ENCODE results near the gene PLEKHM1. TPM values are rescaled to one million over a fixed set of nuclear protein-coding genes. Genes with fewer than 3 reads are reported as not detected.
A peak's percentile ranks its signal among the peaks of the same experiment; 100 is the strongest.

The PLEKHM1 gene
- total RNA-seq, 3 donors from 2014 or later (not counting 1 experiment from before 2014, with no cell fraction given), result 140 to 160 (median 158) TPM

GRCh38 chr17:45389354-45389753, 101.2 kb downstream of the PLEKHM1 start:
- H3K9me3 Mint-ChIP-seq, result no peaks in the 10 kb centered on the region
- H3K4me1 ChIP-seq (ENCODE audit: control insufficient read depth, insufficient read depth, low read length), result peaks cover 7% of the 10 kb centered on the region
- peaks cover 9 to 23% of the 10 kb centered on the region in 2 donors for H3K4me1 Mint-ChIP-seq
- H3K4me3 ChIP-seq (ENCODE audit: low read length), result no peak overlapping the region
- H3K27me3 Mint-ChIP-seq (ENCODE audit: low read depth in 2 of 2), result peaks cover 6 to 18% of the 10 kb centered on the region in 2 donors
- H3K27me3 ChIP-seq (ENCODE audit: control insufficient read depth, insufficient read depth, low read length), result no peaks in the 10 kb centered on the region
- H3K36me3 Mint-ChIP-seq, result no peaks in the 10 kb centered on the region
- no peak overlapping the region for H3K4me3 Mint-ChIP-seq
- H3K27ac ChIP-seq (ENCODE audit: low read length), result no peak overlapping the region
- DNase-seq (no peak), ATAC-seq (no peak)
- no peaks in the 10 kb centered on the region for H3K9me3 ChIP-seq (ENCODE audit: control insufficient read depth, insufficient read depth, low read length)
- H3K27ac Mint-ChIP-seq, result no peak overlapping the region
- no peak for TF ChIP-seq CTCF (IDR thresholded peaks at IDR 0.05)
- intact Hi-C loops (cut with micrococcal nuclease), result no loop called here
- WGBS (ENCODE audit: insufficient coverage), result 70% methylated on average over 3 of the region's 3 CpGs
- H3K36me3 ChIP-seq (ENCODE audit: control insufficient read depth, insufficient read depth, low read length), result peaks cover 3% of the 10 kb centered on the region

- H3K27ac Mint-ChIP-seq, result no peak overlapping the region
- intact Hi-C loops (cut with micrococcal nuclease), result no loop called here
- peaks cover 9 to 23% of the 10 kb centered on the region in 2 donors for H3K4me1 Mint-ChIP-seq
- peaks cover 6 to 22% of the 10 kb centered on the region in 2 donors for H3K27me3 Mint-ChIP-seq (ENCODE audit: low read depth in 2 of 2)
- Histone ChIP-seq H3K27me3 (ENCODE audit: control insufficient read depth, insufficient read depth, low read length) (no peaks in the 10 kb centered on the region), H3K4me3 (ENCODE audit: low read length) (no peak overlapping the region), H3K36me3 (ENCODE audit: control insufficient read depth, insufficient read depth, low read length) (no peaks in the 10 kb centered on the region), H3K9me3 (ENCODE audit: control insufficient read depth, insufficient read depth, low read length) (no peaks in the 10 kb centered on the region), H3K4me1 (ENCODE audit: control insufficient read depth, insufficient read depth, low read length) (peaks cover 7% of the 10 kb centered on the region), H3K27ac (ENCODE audit: low read length) (no peak overlapping the region)
- H3K36me3 Mint-ChIP-seq, result no peaks in the 10 kb centered on the region
- H3K4me3 Mint-ChIP-seq, result no peak overlapping the region
- WGBS (ENCODE audit: insufficient coverage), result 61% methylated on average over 10 of the region's 10 CpGs
- DNase-seq (peak in 1 of 2 donors; percentile 26), ATAC-seq (no peak)
- H3K9me3 Mint-ChIP-seq, result no peaks in the 10 kb centered on the region
- no peak for TF ChIP-seq CTCF (IDR thresholded peaks at IDR 0.05)
Observed at GRCh38 chr17:45388604-45389325, 101.8 kb downstream of the PLEKHM1 start.

DNA sequence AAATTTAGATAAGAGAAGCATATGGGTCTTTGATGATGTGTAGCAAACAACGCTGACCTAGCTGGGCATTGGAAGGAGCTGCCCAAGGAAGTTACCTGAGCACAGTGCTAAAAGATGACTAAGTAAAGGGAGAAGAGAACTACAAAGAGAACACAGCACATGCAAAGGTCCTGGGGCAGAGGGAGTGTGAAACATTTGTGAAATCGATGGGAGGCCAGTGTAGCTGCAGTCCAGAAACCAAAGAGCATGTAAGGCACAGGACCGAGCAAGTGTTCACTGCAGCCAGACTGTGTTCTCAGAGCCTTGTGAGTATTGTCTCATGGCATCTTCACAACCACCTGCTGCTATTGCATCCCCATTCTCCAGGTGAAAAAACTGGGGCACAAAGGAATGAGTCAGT, 102.8 kb downstream of the PLEKHM1 start:
- Histone ChIP-seq H3K27me3 (ENCODE audit: control insufficient read depth, insufficient read depth, low read length) (no peaks in the 10 kb centered on the region), H3K4me3 (ENCODE audit: low read length) (no peak overlapping the region), H3K36me3 (ENCODE audit: control insufficient read depth, insufficient read depth, low read length) (no peaks in the 10 kb centered on the region), H3K27ac (ENCODE audit: low read length) (no peak overlapping the region), H3K9me3 (ENCODE audit: control insufficient read depth, insufficient read depth, low read length) (no peaks in the 10 kb centered on the region), H3K4me1 (ENCODE audit: control insufficient read depth, insufficient read depth, low read length) (peaks cover 7% of the 10 kb centered on the region)
- TF ChIP-seq CTCF (IDR thresholded peaks at IDR 0.05), result no peak
- WGBS (ENCODE audit: insufficient coverage), result 95% methylated on average over 3 of the region's 3 CpGs
- no peaks in the 10 kb centered on the region for H3K36me3 Mint-ChIP-seq
- intact Hi-C loops (cut with micrococcal nuclease), result no loop called here
- H3K4me1 Mint-ChIP-seq, result peaks cover under 1 to 13% of the 10 kb centered on the region in 2 donors
- no peaks in the 10 kb centered on the region for H3K9me3 Mint-ChIP-seq
- H3K27ac Mint-ChIP-seq, result no peak overlapping the region
- H3K4me3 Mint-ChIP-seq, result no peak overlapping the region
- no peak for ATAC-seq
- DNase-seq, result no peak
- H3K27me3 Mint-ChIP-seq (ENCODE audit: low read depth in 2 of 2), result peaks cover 6 to 22% of the 10 kb centered on the region in 2 donors

- Mint-ChIP-seq H3K27me3 (ENCODE audit: low read depth in 2 of 2) (peaks cover 6 to 22% of the 10 kb centered on the region in 2 donors), H3K36me3 (no peaks in the 10 kb centered on the region), H3K4me1 (peaks cover 0 to 7% of the 10 kb centered on the region in 2 donors), H3K27ac (no peak overlapping the region), H3K4me3 (no peak overlapping the region), H3K9me3 (no peaks in the 10 kb centered on the region)
- no peak for TF ChIP-seq CTCF (IDR thresholded peaks at IDR 0.05)
- Histone ChIP-seq H3K27ac (ENCODE audit: low read length) (no peak overlapping the region), H3K4me3 (ENCODE audit: low read length) (no peak overlapping the region), H3K9me3 (ENCODE audit: control insufficient read depth, insufficient read depth, low read length) (no peaks in the 10 kb centered on the region), H3K36me3 (ENCODE audit: control insufficient read depth, insufficient read depth, low read length) (no peaks in the 10 kb centered on the region), H3K4me1 (ENCODE audit: control insufficient read depth, insufficient read depth, low read length) (peaks cover 7% of the 10 kb centered on the region), H3K27me3 (ENCODE audit: control insufficient read depth, insufficient read depth, low read length) (no peaks in the 10 kb centered on the region)
- intact Hi-C loops (cut with micrococcal nuclease), result no loop called here
- 74% methylated on average over 4 of the region's 4 CpGs for WGBS (ENCODE audit: insufficient coverage)
- ATAC-seq (no peak), DNase-seq (no peak)
Observed at GRCh38 chr17:45386178-45386577, 104.3 kb downstream of the PLEKHM1 start.

All from natural killer cell (primary cell).